Stimulated activated CD4-positive, alpha-beta T cell treated with anti-CD3 and anti-CD28 coated beads, Interleukin-15, amount 100 ng/mL, for 24 hours (primary cell): ENCODE data around the gene TFPI.
"Not testable (repeated sequence)": the region's sequence is repeated elsewhere in the genome, so short reads cannot be mapped to it uniquely, and the experiment has no call there.

Experiments used
- DNase-seq: peaks from one replicate; pipeline ENCODE4 v3.0.0-alpha.2; 2020

The TFPI gene

DNA sequence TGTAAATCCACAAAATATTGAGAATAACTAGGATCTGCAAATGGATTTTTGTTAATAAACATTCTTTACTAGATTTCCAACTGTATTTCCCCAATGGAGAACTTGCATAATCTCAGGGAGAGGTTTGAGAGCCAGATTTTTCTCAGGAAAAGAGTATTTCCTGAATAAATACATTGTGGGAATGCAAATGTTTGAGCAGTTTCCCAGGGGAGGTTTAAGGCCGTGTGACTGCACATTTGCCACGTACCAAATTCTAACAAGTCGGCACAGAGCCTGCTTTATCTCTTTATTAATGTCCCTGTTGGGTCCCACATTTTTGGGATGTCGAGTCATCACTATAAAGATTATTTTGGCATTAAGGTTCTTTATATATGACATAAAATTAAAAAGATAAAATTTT is 27.0 kb downstream of the TFPI start:
- no peak for DNase-seq

DNA sequence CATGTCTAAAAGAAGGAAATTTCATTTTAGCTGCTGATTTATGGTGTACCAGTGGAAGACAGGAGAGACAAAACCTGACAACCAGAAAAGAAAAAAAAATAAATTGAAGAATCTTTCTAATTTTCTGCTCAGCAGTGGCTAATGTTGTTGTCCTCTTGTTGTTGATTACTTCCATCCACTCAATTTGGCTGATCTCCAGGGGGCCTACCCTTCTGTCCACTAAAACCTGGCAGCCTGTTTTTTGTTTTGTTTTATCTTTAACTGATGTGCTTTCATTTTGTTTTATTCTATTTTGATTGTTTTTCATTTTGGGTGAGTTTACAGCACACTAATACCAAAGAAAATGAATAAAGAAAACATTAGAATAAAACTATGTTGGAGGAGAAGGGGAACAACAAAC is 27.4 kb downstream of the TFPI start:
- DNase-seq: no peak

DNA sequence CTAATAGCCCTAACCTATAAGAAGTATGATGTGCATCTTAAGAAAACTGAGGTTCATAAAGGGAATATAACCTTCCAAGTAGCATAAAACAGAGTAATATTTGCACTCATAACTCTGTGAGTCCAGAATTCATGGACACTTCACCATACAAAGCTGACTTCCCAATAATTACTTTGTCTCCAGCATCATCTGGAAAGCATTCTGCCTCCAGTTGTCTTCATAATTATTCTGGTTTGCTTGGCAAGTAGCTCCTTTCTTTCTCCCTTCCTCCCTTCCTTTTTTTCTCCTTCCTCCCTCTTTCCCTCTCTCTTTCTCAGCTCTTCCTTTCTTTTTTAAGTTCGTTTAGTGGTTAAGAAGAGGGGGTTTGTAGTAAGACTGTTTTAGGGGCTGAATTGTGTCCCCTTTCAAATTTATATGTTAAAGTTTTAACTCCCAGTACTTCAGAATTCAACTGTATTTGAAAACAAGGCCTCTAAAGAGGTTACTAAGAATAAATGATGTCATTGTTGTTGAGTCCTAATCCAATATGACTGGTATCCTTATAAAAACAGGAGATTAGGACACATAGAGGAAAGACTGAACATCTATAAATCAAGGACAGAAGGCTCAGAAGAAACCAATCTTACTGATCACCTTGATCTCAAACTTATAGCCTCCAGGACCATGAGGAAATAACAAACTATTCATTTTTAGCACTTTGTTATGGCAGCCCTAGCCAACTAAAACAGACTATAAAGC is 28.9 kb downstream of the TFPI start:
- no peak for DNase-seq

DNA sequence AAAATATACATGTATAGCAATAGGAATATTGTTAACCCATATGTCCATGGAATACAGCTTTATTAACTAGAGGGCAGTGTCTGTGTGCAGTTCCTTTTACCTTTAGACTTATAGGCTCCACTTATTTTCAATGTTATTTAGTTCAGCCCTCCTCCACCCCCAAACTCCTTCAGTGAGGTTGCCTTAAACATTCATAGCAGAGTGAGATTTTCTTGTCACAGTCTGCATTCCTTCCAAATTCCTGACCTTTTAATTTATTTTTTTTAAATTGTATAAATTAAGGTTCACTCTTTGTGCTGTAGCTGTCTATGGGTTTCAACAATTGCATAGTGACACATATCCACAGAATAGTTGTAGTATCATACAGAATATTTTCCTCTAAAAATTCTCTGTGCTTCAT is 30.9 kb downstream of the TFPI start:
- DNase-seq: no peak

DNA sequence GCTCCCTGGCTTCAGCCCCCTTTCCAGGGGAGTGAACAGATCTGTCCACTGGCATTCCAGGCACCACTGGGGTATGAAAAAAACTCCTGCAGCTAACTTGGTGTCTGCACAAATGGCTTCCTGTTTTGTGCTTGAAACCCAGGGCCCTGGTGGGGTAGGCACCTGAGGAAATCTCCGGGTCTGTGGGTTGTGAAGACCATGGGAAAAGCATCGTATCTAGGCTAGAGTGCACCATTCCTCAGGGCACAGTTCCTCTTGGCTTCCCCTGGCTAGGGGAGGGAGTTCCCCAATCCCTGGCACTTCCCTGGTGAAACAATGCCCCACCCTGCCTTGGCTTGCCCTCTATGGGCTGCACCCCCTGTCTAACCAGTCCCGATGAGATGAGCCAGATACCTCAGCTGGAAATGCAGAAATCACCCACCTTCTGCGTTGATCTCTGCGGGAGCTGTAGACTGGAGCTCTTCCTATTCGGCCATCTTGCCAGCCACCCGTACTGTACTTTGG is 34.1 kb downstream of the TFPI start:
- no peak for DNase-seq

DNA sequence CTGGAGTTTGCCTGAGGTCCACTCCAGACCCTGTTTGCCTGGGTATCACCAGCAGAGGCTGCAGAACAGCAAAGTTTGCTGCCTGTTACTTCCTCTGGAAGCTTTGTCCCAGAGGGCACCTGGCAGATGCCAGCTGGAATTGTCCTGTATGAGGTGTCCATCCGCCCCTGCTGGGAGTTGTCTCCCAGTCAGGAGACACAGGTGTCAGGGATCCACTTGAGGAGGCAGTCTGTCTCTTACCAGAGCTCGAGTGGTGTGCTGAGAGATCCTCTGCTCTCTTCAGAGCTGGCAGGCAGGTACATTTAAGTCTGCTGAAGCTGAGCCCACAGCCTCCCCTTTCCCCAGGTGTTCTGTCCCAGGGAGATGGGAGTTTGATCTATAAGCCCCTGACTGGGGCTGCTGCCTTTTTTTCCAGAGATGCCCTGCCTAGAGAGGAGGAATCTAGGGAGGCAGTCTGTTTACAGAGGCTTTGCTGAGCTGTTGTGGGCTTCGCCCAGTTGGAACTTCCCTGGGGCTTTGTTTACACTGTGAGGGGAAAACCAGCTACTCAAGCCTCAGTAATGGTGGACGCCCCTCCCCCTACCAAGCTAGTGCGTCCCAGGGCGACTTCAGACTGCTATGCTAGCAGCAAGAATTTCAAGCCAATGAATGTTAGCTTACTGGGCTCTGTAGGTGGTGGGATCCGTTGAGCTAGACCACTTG is 34.7 kb downstream of the TFPI start:
- DNase-seq: no peak

DNA sequence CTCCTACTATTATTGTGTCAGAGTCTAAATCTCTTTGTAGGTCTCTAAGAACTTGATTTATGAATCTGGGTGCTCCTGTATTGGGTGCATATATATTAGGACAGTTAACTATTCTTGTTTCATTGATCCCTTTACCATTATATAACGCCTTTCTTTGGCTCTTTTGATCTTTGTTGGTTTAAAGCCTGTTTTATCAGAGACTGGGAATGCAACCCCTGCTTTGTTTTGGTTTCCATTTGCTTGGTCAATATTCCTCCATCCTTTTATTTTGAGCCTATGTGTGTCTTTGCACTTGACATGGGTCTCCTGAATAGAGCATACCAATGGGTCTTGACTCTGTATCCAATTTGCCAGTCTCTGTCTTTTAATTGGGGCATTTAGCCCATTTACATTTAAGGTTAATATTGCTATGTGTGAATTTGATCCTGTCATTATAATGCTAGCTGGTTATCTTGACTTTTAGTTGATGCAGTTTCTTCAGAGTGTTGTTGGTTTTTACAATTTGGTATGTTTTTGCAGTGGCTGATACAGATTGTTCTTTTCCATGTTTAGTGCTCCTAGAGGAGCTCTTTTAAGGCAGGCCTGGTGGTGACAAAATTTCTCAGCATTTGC is 36.4 kb downstream of the TFPI start:
- not testable (repeated sequence) for DNase-seq

DNA sequence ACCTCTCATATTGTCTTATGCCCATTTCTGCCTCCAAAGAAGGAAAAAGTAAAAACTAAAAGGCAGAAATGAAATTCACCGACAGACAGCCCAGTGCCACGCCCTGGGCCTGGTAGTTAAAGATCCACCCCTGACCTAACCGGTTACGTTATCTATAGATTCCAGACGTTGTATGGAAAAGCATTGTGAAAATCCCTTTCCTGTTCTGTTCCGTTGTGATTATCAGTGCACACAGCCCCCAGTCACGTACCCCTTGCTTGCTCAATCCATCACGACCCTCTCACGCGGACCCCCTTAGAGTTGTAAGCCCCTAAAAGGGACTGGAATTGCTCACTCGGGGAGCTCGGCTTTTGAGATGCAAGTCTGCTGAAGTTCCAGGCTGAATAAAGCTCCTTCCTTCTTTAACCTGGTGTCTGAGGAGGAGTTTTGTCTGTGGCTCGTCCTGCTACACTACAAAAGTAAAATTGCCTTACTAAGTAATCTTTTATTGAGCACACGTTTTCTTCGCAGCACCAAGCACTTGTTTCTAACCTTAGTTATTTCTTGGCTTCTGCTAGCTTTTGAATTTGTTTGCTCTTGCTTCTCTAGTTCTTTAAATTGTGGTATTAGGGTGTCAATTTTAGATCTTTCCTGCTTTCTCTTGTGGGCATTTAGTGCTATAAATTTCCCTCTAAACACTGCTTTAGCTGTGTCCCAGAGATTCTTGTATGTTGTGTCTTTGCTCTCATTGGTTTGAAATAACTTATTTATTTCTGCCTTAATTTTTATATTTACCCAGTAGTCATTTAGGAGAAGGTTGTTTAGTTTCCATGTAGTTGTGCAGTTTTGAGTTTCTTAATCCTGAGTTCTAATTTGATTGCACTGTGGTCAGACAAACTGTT is 37.4 kb downstream of the TFPI start:
- DNase-seq: not testable (repeated sequence)

DNA sequence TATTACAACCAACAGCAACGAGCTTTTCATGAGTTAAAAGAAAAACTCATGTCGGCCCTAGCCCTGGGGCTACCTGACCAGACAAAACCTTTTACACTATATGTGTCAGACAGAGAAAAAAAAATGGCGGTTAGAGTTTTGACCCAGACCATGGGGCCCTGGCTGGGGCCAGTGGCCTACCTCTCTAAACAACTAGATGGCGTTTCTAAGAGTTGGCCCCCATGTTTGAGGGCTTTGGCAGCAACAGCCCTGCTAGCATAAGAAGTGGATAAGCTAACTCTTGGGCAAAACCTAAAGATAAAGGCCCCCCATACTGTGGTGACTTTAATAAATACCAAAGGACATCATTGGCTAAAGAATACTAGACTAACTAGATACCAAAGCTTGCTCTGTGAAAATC is 39.3 kb downstream of the TFPI start:
- DNase-seq: no peak

DNA sequence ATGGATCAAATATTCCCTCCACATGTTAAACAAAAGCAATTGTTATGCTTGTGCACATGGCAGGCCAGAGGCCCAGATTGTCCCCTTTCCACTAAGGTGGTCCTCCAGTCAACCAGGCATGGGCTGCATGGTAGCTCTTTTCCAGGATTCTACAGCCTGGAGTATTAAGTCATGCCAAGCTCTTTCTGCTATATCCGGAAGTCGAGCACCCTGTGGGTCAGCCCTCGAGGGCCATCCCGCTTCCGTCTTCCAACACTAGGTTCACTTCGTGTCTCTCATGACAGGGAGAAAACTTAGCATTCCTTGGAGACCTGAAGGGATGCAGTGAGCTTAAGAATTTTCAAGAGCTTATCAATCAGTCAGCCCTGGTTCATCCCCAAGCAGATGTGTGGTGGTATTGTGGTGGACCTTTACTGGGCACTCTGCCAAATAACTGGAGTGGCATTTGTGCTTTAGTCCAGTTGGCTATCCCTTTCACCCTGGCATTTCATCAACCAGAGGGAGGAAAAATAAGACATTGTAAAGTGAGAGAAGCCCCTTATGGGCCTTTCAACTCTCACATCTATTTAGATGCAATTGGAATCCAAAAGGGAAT is 39.9 kb downstream of the TFPI start:
- DNase-seq: not testable (repeated sequence)

DNA sequence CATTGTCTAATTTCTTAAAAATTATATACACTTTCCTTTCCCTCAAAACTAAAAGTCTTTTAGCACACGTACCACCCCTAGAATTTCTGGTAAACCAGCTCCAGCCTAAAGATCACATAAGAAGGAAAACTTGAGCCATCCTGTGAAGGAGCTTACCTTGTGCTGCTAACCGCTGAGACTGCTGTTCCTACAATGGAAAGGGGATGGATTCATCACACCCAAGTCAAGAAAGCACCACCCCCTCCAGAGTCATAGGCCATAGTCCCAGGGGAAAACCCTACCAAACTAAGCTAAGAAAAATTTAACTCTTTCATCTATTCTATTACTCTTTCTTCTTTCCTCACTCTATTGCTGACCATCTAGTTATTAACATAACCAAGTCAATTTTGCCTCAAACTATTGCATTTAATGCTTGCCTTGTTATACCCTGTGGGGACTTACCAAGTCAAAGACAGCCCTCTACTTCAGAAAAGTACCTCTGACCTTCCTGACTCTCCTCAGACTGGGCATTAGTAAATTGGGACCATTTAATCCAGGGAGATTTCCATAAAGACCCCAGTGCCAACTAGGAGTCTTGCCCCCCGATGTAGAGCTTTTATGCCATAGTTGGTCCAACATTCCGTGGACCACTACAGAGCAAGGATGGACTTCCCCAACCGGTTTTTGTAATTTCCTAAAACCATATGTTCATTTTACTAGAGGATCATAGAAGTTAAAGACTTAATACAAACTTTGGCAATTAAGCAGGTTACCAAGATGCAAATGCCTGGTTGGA is 40.6 kb downstream of the TFPI start:
- not testable (repeated sequence) for DNase-seq

DNA sequence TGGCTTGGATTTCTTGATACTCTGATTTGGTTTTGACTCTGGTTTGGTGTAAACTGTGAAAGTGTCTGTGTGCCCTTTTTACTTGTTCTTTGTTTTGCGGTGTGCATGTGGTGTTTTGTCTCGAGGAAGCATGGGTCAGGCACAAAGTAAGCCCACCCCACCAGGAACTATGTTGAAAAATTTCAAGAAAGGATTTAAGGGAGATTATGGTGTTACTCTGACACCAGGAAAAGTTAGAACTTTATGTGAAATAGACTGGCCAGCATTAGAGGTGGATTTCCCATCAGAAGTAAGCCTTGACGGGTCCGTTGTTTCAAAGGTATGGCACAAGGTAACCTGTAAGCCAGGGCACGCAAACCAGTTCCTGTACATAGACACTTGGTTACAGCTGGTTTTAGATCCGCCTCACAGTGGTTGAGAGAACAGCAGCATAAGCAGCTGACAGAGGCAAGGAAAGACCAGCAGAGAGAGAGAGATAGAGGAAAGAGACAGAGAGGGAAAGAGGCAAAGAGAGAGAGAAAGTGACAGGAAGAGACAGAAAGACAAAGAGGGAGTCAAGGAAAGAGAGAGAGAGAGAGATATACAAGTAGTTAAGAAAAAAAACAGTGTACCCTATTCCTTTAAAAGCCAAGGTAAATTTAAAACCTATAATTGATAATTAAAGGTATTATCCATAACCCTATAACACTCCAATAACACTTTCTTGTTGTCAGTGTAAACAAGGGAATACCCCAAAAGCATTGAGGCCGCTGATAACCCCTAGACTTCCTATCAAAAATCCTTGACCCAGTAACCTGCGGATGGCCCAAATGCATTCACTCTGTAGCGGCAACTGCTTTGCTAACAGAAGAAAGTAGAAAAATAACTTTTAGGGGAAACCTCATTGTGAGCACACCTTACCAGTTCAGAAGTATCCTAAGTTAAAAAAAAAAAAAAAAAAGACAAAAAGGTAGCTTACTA is 42.6 kb downstream of the TFPI start:
- DNase-seq: no peak

DNA sequence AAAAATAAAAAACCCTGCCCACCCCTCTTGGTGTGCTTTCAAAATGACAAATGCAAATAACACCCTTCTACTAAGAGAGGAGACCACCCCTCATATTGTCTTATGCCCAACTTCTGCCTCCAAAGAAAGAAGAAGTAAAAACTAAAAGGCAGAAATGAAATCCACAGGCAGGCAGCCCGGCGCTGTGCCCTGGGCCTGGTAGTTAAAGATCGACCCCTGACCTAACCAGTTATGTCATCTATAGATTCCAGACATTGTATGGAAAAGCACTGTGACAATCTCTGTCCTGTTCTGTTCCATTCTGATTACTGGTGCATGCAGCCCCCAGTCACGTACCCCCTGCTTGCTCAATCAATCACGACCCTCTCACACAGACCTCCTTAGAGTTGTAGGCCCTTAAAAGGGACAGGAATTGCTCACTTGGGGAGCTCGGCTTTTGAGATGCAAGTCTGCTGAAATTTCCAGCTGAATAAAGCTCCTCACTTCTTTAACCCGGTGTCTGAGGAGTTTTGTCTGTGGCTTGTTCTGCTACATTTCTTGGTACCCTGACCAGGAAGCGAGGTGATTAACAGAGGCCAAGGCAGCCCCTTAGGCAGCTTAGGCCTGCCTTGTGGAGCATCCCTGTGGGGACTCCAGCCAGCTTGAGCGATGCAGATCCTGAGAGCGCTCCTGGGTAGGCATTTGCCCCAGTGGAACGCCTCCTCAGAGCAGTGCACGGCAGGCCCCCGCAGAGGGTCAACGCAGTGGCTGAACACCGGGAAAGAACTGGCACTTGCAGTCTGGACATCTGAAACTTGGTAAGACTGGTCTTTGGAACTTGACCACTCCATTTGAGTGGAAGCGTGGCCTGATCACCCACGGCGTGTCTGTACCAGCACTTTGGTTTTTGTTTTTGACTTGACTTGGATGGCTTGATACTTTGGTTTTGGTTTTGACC is 43.5 kb downstream of the TFPI start:
- DNase-seq: not testable (repeated sequence)

DNA sequence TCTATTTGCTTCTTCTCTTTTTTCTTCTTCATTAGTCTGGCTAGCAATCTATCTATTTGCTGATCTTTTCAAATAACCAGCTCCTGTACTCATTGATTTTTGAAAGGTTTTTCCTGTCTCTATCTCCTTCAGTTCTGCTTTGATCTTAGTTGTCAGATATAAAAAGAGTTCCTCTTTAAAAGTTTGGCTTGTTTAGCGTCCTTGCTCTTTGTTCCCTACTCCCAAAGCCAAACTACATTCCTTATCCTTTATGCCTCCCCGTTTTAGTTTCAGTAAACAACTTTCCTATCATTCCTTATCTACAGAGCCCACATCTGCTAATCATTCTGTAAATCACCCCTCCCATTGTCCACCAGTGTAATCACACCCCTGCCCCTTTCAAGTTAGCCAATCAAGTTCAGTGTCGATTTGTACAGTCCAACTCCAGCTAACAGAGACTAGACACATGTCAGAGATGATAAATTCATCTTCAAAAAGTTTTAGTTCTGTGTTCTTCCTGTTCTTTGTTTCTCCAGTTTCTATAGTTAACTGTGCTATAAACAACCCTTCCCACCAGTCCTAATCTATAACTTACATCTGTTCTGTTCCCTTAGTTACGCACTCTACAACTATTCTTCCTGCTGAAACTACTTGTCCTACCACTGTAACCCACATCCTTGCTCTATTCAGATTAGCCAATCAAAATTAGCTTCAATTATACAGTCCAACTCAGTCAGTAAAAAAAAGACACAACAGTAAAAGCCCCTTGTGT is 44.4 kb downstream of the TFPI start:
- no peak for DNase-seq

DNA sequence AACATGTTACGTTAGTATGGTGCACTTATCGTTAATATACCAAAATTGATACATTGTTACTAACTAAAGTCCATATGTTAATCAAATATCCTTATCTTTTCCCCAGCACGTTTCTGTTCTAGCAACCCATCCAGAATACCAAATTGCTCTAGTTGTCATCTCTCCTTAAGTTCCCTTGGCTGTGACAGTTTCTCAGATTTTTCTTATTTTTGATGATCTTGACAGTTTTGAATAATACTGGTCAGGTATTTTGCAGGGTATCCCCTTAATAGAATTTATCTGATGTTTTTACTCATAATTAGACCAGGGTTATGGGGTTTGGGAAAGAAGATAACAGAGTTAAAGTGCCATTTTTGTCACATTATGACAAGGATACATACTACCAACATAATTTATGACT is 47.8 kb downstream of the TFPI start:
- DNase-seq: no peak

DNA sequence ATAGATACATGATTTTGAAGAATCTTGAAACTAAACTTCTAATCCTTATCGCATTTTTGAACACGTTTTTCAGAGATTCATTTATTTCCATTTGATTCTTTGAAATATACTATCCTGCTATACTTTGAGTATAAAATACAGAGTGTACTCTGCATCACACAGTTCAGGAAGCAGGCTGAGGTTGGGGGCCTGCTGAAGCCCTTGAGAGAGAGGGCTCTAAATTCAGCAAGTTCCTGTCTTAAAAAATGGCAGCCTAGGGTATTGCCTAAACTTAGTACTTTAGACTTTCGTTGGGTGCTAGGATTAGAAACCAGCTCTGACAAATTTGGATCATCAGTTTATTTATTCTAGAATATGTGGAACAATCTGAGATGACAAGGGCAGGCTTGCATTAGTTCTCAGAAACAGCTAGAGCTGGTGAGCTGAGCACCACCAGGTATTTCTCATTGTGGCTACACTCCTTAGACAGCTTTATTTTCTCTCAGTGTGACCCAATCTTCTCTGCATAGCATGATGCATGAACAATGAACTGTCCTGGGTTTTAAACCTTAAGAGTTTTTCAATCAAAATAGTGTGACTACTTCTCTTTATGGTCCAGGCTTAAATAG is 49.1 kb downstream of the TFPI start:
- no peak for DNase-seq

DNA sequence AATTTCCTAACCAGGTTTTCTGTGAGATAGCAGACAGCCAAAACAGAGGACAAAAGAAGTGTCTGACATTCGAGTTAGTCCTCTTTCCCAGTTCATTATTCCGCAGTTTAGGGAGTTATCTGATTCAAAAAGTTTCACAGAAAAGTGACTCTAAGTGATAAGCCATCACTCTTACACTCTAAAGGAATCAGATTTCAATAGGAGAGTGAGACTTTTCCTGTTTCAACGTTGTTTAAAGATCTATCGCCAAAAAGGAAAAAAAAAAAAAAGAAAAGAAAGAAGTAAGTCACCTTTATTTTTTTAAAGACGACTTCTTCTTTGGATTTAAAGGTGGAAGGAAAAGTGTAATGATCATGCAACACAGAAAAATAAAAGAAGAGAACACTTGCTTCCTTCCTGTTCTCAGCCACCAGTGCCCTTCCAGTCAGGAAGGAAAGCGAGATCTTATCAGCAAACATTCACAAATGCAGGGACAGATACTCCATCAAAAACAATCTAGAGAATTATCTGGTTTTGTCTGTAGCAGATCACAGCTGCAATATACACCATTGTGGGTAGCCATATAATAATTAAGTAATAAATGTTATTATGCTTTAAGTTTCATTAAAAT is 49.8 kb downstream of the TFPI start:
- no peak for DNase-seq

DNA sequence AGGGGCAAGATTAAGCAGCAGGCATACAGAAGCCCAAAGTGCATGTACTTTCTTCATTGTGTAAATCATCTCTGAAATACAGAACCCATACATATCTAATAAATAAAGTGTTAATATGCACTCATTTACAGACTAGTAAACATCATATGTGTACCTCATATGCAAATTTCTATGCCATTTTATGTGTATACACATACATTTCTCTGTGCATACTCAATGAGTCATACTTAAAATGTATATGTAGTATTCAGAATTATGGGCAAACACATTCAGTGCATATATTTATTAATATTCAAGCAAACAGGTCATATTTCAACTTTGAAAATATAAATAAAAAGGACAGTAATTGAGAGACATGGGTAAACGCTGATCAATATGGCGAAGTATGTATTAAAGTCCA is 50.5 kb downstream of the TFPI start:
- DNase-seq: no peak
